ENCODE measurements around the gene TNFRSF21. TPM values are rescaled to one million over a fixed set of nuclear protein-coding genes. Genes with fewer than 3 reads are reported as not detected.
A peak's percentile ranks its signal among the peaks of the same experiment; 100 is the strongest.

Gene TNFRSF21
- total RNA-seq, 1 experiment from 2014 or later, result 172 TPM

- Histone ChIP-seq H3F3A (ENCODE audit: insufficient read depth, low read depth) (peaks cover 96% of the 10 kb centered on the region), H3K9me2 (ENCODE audit: insufficient read depth) (no peaks in the 10 kb centered on the region), H3K27ac (peak overlapping the region; percentile 39), H3K9me3 (ENCODE audit: insufficient read depth, low read depth) (no peaks in the 10 kb centered on the region), H3K4me1 (replicated peaks; ENCODE audit: insufficient read depth) (peaks cover 7% of the 10 kb centered on the region; the same call in 1 of the 2 replicates), H3K79me2 (ENCODE audit: low read depth) (peaks cover 100% of the 10 kb centered on the region), H3K27me3 (ENCODE audit: insufficient read depth, low read depth) (no peaks in the 10 kb centered on the region), H2AFZ (no peak overlapping the region), H4K20me1 (ENCODE audit: insufficient read depth) (peaks cover 49% of the 10 kb centered on the region), H3K4me3 (no peak overlapping the region), H3K36me3 (ENCODE audit: low read depth) (peaks cover 86% of the 10 kb centered on the region), H3K4me2 (no peak overlapping the region)
- CTCF ChIA-PET, result no interaction called here
- DNase-seq, result peak in 1 of 2 experiments; percentile 12
- POLR2A ChIA-PET (ENCODE audit: unreplicated experiment), result no interaction called here
- no TSS peak for BruUV-seq (replicated peaks)
- intact Hi-C loops (cut with micrococcal nuclease; ENCODE audit: unreplicated experiment), result no loop called here
- TF ChIP-seq EZH2 (IDR thresholded peaks at IDR 0.05; ENCODE audit: low read depth) (no peak), CTCF (conservative IDR thresholded peaks at IDR 0.05) (no peak)
These were observed 50.9 kb downstream of the TNFRSF21 start for GRCh38 chr6:47258724-47259347.

GRCh38 chr6:47256981-47257730 is 52.5 kb downstream of the TNFRSF21 start:
- Histone ChIP-seq H3K36me3 (ENCODE audit: low read depth) (peaks cover 88% of the 10 kb centered on the region), H4K20me1 (ENCODE audit: insufficient read depth) (peaks cover 38% of the 10 kb centered on the region), H3K27me3 (ENCODE audit: insufficient read depth, low read depth) (no peaks in the 10 kb centered on the region), H3K4me2 (no peak overlapping the region), H2AFZ (no peak overlapping the region), H3K9me2 (ENCODE audit: insufficient read depth) (no peaks in the 10 kb centered on the region), H3F3A (ENCODE audit: insufficient read depth, low read depth) (peaks cover 94% of the 10 kb centered on the region), H3K4me1 (replicated peaks; ENCODE audit: insufficient read depth) (peaks cover 15% of the 10 kb centered on the region), H3K4me3 (no peak overlapping the region), H3K9me3 (ENCODE audit: insufficient read depth, low read depth) (no peaks in the 10 kb centered on the region), H3K79me2 (ENCODE audit: low read depth) (peaks cover 100% of the 10 kb centered on the region), H3K27ac (peak overlapping the region; percentile 42)
- POLR2A ChIA-PET (ENCODE audit: unreplicated experiment), result interaction anchor here (0.6 kb wide), 1 partner anchor 141 kb away, joined by 15 read pairs; no protein-coding TSS in a partner anchor
- CTCF ChIA-PET, result no interaction called here
- BruUV-seq (replicated peaks), result no TSS peak
- TF ChIP-seq CTCF (conservative IDR thresholded peaks at IDR 0.05) (no peak), EZH2 (IDR thresholded peaks at IDR 0.05; ENCODE audit: low read depth) (no peak)
- DNase-seq, result peak in 1 of 2 experiments; percentile 10
- intact Hi-C loops (cut with micrococcal nuclease; ENCODE audit: unreplicated experiment), result no loop called here

DNA sequence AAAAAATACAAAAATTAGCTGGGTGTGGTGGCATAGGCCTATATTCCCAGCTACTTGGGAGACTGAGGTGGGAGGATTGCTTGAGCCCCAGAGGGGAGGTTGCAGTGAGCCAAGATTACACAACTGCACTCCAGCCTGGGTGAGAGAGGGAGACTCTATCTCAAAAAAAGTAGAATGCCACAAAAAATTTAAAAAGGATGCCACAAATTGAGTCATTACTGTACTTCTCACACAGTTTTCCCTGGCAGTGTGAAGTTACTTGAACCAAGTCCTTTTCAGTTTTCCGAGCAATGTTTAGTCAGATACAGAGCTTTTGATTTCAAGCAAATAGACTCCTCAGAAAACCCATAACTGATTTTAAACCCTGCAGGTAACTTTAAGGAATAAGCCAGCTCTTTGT is 53.3 kb downstream of the TNFRSF21 start:
- no TSS peak for BruUV-seq (replicated peaks)
- Histone ChIP-seq H3K9me3 (ENCODE audit: insufficient read depth, low read depth) (no peaks in the 10 kb centered on the region), H3K27me3 (ENCODE audit: insufficient read depth, low read depth) (no peaks in the 10 kb centered on the region), H4K20me1 (ENCODE audit: insufficient read depth) (peaks cover 36% of the 10 kb centered on the region), H3K27ac (peak overlapping the region; percentile 42), H3K4me3 (no peak overlapping the region), H2AFZ (no peak overlapping the region), H3K36me3 (ENCODE audit: low read depth) (peaks cover 92% of the 10 kb centered on the region), H3K4me2 (no peak overlapping the region), H3F3A (ENCODE audit: insufficient read depth, low read depth) (peaks cover 94% of the 10 kb centered on the region), H3K79me2 (ENCODE audit: low read depth) (peaks cover 100% of the 10 kb centered on the region), H3K9me2 (ENCODE audit: insufficient read depth) (no peaks in the 10 kb centered on the region), H3K4me1 (replicated peaks; ENCODE audit: insufficient read depth) (peaks cover 23% of the 10 kb centered on the region)
- ChIA-PET CTCF (no interaction called here), POLR2A (ENCODE audit: unreplicated experiment) (interaction anchor here (0.6 kb wide), 1 partner anchor 140 kb away, joined by 15 read pairs; no protein-coding TSS in a partner anchor)
- no peak for DNase-seq
- intact Hi-C loops (cut with micrococcal nuclease; ENCODE audit: unreplicated experiment), result no loop called here
- TF ChIP-seq CTCF (conservative IDR thresholded peaks at IDR 0.05) (no peak), EZH2 (IDR thresholded peaks at IDR 0.05; ENCODE audit: low read depth) (no peak)
